Stimulated activated CD8-positive, alpha-beta memory T cell treated with anti-CD3 and anti-CD28 coated beads, Interleukin-7, amount 100 ng/mL, for 24 hours (primary cell): ENCODE data around the gene PTPRN2.
"Not testable (repeated sequence)": the region's sequence is repeated elsewhere in the genome, so short reads cannot be mapped to it uniquely, and the experiment has no call there.

Experiments used
- DNase-seq: peaks from one replicate; pipeline ENCODE4 v3.0.0-alpha.2; 2020; ENCODE audit warnings: low read depth

PTPRN2 gene

DNA sequence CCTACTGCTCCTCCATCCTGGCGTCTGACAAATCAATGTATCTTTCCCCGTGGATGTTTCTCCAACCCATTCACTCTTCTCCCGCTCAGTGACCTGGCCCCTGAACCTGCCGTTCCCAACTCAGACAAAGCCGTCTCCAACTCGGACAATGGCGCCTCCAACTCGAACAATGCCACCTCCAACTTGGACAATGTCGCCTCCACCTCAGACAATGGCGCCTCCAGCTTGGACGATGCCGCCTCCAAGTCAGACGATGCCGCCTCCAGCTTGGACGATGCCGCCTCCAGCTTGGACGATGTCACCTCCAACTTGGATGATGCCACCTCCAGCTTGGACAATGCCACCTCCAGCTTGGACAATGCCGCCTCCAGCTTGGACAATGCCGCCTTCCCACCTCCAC lies 642.2 kb downstream of the PTPRN2 start:
- no peak for DNase-seq

DNA sequence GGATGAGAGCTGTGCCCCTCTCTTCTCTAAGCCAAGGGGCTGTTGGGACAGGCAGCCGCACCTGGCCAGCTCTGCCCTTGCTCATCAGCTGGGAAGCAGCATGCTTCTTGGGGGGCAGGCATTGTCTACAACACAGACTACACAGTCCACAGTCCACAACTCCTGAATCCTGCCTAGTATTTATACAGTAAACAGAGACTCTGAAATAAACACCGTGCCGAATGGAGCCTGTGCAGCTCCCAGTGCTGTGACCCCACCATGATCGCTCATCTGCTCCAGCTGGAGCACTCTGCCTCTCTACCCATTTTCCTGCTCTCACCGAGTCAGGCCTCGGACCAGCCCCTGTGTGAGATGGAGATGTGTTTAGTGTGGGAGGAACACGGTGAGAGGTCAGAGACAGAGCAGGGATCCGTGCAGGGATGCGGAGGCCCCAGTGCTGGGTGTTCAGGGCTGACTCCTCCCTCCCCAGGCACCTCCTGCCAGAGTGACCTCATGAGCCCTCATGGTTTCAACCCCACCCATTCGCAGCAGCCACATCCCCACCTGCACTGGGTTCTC lies 642.8 kb downstream of the PTPRN2 start:
- DNase-seq = no peak

GRCh38 chr7:157944051-157944450 lies 643.6 kb downstream of the PTPRN2 start:
- DNase-seq = no peak

DNA sequence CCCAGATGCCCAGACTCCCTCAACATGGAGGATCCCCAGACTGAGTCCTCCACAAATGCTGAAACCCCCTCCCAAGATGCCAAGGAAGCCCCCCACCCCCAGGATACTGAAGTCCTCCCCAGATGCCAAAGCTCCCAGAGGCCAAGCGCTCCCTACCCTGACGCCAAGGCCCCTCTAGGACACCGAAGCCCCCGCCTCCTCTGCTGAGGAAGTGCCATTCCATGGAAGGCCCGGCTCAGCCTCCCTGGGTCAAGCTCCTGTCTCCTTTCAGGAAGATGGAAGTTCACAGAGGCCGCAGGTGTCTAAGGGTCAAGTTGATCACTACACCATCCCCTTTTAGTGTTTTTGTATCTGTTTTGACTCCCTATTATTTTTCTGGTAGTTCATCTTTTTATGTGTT lies 644.1 kb downstream of the PTPRN2 start:
- no peak for DNase-seq

DNA sequence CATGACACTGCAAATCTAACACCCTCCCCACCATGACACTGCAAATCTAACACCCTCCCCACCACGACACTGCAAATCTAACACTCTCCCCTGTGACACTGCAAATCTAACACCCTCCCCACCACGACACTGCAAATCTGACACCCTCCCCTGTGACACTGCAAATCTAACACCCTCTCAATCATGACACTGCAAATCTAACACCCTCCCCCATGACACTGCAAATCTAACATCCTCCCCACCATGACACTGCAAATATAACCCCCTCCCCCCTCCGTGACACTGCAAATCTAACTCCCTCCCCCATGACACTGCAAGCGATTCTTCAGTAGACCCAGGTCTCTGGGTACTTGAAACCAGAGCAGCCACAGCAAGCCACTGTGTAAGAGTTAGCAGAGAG lies 646.4 kb downstream of the PTPRN2 start:
- no peak for DNase-seq

- no peak for DNase-seq
Measured at GRCh38 chr7:157940497-157940896, 647.1 kb downstream of the PTPRN2 start.

- DNase-seq = no peak
Measured at GRCh38 chr7:157938211-157938610, 649.4 kb downstream of the PTPRN2 start.

DNA sequence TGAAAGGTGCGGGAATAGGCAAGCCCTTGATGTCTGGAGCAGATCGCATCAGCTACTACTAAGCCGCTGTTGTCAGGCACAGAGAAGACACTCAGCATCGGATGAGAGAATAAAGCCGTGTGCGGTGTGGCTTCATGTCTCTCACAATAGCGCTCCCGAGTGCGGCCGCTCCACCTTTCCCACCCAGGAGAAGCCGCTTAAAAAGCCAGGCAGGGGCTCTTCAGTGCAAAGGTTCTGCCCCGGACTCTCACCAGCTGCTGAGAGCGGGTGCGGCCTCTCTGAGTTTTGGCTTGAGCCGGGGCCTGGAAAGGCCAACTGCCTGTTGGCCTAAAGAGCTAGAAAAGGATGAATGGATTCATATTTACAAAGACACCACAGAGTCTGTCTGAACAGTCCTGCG lies 650.2 kb downstream of the PTPRN2 start:
- no peak for DNase-seq

DNA sequence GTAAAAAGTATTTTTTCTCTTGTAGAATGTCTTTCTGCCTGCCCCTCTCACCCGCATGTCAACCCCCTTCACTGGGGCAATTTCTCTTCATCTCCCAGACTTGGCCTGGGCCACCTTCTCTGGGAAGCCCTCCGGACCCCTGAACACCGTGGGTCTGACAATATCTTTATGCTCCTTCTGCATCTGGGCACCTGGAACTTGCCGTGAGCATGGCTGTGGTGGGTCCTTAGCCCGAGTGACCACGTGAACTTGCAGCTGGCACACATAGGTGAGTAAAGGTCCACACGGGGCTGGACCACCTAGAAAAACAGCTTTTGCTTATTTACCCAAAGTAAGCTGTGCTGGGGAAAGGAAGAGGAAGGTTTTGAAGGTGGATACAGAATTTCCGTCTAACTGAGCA lies 650.6 kb downstream of the PTPRN2 start:
- DNase-seq = no peak

- not testable (repeated sequence) for DNase-seq
Measured at GRCh38 chr7:157935721-157936120, 651.9 kb downstream of the PTPRN2 start.

DNA sequence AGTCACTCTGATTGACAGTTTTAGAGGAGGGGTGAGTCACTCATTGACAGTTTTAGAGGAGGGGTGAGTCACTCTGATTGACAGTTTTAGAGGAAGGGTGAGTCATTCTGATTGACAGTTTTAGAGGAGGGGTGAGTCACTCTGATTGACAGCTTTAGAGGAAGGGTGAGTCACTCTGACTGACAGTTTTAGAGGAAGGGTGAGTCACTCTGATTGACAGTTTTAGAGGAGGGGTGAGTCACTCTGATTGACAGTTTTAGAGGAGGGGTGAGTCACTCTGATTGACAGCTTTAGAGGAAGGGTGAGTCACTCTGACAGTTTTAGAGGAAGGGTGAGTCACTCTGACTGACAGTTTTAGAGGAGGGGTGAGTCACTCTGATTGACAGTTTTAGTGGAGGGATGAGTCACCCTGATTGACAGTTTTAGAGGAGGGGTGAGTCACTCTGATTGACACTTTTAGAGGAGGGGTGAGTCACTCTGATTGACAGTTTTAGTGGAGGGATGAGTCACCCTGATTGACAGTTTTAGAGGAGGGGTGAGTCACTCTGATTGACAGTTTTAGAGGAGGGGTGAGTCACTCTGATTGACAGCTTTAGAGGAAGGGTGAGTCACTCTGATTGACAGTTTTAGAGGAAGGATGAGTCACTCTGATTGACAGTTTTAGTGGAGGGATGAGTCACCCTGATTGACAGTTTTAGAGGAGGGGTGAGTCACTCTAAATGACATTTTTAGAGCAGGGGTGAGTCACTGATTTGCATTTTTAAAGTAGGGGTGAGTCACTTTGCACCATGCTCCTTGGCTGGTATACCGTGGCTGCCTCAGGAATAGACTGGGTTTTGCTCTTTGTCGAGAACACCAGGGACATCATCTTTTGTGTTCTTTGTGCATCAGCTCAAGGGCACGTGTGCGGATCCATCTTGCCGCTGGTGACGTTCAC lies 654.1 kb downstream of the PTPRN2 start:
- not testable (repeated sequence) for DNase-seq

DNA sequence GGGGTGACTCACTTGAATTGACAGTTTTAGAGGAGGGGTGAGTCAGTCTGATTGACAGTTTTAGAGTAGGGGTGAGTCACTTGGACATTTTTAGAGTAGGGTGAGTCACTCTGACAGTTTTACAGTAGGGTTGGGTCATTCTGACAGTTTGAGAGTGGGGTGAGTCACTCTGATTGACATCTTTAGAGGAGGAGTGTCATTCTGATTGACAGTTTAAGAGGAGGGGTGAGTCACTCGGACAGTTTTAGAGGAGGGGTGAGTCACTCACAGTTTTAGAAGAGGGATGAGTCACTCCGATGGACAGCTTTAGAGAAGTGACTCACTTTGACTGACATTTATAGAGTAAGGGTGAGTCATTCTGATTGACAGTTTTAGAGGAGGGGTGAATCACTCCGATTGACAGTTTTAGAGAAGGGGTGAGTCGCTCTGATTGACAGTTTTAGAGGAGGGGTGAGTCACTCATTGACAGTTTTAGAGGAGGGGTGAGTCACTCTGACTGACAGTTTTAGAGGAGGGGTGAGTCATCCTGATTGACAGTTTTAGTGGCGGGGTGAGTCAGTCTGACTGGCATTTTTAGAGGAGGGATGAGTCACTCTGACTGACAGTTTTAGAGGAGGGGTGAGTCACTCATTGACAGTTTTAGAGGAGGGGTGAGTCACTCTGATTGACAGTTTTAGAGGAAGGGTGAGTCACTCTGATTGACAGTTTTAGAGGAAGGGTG lies 655.0 kb downstream of the PTPRN2 start:
- no peak for DNase-seq

DNA sequence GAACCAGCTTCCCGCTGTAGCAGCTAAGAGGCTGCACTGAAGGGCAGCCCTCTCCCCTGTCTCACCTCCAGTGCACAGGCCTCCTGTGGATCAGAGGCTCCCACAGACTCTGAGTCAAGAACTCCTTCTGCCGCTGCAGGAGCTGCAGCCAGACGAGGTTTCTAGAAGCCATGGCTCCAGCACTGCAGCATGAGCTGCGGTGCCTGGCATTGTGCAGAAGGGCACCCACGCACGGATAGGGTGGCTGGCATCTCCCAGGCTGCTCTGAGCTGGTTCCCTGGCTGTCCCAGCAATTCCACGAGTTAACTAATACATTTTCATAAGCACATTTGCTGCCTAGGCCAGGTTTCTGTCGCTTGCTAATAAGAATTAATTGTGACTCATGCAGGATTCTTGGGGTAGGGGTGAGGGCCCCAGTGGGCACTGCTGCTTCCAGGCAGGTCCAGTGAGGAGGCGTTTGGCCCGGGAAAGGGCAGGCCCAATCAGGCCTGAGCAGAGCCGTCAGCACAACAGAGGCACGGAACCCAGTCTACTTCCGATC lies 656.6 kb downstream of the PTPRN2 start:
- DNase-seq = no peak

GRCh38 chr7:157930441-157930840 lies 657.2 kb downstream of the PTPRN2 start:
- no peak for DNase-seq

DNA sequence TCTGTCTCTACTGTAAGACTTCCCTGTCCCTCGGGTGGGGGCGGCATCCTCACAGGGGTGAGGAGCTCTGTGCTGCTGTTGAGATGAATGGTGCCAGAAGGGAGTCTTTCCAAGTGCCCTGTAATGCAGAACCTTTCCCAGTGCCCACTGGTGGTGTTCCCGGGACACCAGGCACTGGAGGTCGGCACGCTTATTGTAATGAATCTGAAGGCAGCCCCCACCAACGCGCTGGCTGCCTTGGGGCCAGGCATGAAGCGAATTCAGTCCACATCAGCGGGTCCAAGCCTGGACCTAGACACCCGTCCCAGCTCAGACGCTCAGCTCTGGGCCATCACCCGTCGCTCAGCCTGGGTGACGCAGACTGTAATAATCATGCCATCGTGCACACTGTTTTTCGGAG lies 658.0 kb downstream of the PTPRN2 start:
- DNase-seq = no peak

DNA sequence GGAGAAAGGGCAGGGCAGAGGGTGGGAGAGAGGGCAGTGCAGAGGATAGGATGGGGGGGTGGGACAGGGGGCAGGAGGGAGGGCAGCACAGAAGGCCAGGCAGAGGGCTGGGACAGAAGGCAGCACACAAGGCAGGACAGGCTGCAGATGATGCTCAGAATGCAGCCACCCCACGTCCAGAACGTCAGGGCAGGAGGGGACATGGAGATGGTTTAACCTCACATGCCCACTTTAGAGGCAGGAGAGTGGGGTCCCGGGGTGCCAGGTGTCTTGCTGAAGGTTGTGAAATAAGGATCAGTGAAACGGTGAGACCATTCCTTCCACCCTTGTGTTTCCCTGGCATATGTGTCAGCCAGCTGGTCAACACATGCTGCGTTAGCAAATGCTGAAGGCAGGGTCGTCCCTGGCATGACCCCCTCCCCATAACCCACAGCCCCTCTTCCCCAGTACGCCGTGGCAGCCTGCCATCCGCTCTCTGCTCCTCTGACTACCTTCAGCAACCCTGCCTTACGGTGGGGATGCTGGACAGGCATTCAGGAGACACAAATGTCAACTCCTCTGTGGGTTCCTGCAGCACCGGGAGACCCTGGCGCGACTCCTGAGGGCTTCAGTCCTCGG lies 658.7 kb downstream of the PTPRN2 start:
- no peak for DNase-seq

- no peak for DNase-seq
Measured at GRCh38 chr7:157928171-157928794, 659.3 kb downstream of the PTPRN2 start.

GRCh38 chr7:157927313-157927925 lies 660.2 kb downstream of the PTPRN2 start:
- no peak for DNase-seq

DNA sequence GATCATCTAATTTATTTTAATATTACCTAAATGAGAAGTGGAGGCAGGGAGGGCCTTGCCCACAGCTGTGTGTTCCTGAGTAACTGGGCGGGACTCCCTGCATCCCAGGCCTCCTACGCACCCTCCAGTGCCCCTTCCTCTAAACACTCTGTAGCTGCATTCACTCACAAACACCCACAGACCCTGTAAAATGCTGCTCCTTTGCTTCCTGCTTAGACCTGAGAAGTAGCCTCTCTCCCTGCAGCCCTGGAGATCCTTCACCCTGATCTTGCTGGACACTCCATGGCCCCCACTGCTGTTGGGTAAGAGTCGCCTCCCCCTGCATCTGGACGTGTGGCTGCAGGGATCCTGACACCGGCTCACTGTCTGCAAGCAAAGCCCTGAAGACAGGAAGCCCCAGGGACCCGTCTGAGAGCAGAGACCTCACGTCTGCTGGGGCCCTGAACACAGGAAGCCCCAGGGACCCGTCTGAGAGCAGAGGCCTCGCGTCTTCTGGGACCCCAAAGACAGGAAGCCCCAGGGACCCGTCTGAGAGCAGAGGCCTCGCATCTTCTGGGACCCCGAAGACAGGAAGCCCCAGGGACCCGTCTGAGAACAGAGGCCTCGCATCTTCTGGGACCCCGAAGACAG lies 661.0 kb downstream of the PTPRN2 start:
- no peak for DNase-seq

DNA sequence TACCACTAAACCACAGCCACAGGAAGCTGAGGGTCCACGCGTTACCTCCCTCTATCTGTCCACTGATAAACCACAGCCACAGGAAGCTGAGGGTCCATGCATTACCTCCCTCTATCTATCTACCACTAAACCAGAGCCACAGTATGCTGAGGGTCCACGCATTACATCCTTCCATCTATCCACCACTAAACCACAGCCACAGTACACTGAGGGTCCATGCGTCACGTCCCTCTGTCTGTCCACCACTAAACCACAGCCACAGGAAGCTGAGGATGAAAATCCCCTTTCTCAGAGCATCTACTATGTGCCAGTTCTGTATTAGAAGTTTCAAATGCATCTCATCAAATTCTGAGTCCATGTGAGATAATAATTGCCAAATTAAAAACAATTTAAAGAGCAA lies 661.5 kb downstream of the PTPRN2 start:
- no peak for DNase-seq

GRCh38 chr7:157925383-157925875 lies 662.2 kb downstream of the PTPRN2 start:
- no peak for DNase-seq
